Gastroesophageal sphincter (tissue), 4 donors: Measurements from ENCODE around the gene PRR12. TPM values are rescaled to one million over a fixed set of nuclear protein-coding genes. Genes with fewer than 3 reads are reported as not detected.

Experiments used
- ATAC-seq: fragments of 150-250 bp; one replicate; pipeline ENCODE4 v1.9.1; 2016; ENCODE audit warnings: mild to moderate bottlenecking, moderate library complexity
- H3K27ac ChIP-seq, 4 donors: fragments of 200-600 bp; sonication (generic) in 3 of 4; 1 replicate in 3 of 4; 2 replicates in 1 of 4; pipeline ENCODE4 v1.5.1; 2016 to 2019
- H3K27me3 ChIP-seq: fragments of 200-600 bp; sonication (generic); one replicate; pipeline ENCODE4 v1.5.1; 2019
- H3K36me3 ChIP-seq, 2 donors: fragments of 200-600 bp; sonication (generic); one replicate each; pipeline ENCODE4 v1.5.1; 2019; ENCODE audit warnings: control low read depth in 1 of 2
- H3K4me1 ChIP-seq, 3 donors: fragments of 200-600 bp; sonication (generic); 1 replicate in 2 of 3; 2 replicates in 1 of 3; pipeline ENCODE4 v1.5.1; 2016 to 2019; ENCODE audit warnings: control low read depth in 2 of 3
- H3K4me3 ChIP-seq, 2 donors: fragments of 200-600 bp; sonication (generic); one replicate each; pipeline ENCODE4 v1.5.1; 2019; ENCODE audit warnings: mild to moderate bottlenecking in 1 of 2, moderate library complexity in 1 of 2
- H3K9me3 ChIP-seq, 3 donors: fragments of 200-600 bp; sonication (generic); one replicate each; pipeline ENCODE4 v1.5.1; 2017 to 2019; ENCODE audit warnings: control low read depth in 2 of 3
- EP300 ChIP-seq: sonication (generic); formaldehyde crosslinking; IDR thresholded peaks from one replicate; pipeline ENCODE4 v1.6.1; 2017; ENCODE audit warnings: antibody characterized with exemption, mild to moderate bottlenecking
- POLR2A ChIP-seq, 2 donors: fragments of 450-650 bp; IDR thresholded peaks; one replicate each; pipeline ENCODE4 v1.6.1; 2017; ENCODE audit warnings: antibody characterized with exemption in 2 of 2, mild to moderate bottlenecking in 2 of 2, moderate library complexity in 1 of 2
- POLR2AphosphoS5 ChIP-seq: sonication (generic); formaldehyde crosslinking; IDR thresholded peaks from one replicate; pipeline ENCODE4 v1.6.1; 2017; ENCODE audit warnings: antibody characterized with exemption
- WGBS, 2 donors: methylation state at CpG; one replicate each; pipeline ENCODE4 v1.1.5; 2018; ENCODE audit warnings: low coverage in 1 of 2; 5-methylcytosine and 5-hydroxymethylcytosine counted together
- total RNA-seq, 4 donors: library from RNA; depleted of rRNA; stranded (reverse); fragments of >200 nt; gene quantifications; one replicate each; pipeline ENCODE4 v1.1.0, GENCODE V29; 2016
- TF ChIP-seq, protein P1 (sequence below), 4 experiments: fragments of 200-600 bp in 2 of 4; fragments of 450-650 bp in 2 of 4; sonication (generic) in 1 of 4; IDR thresholded peaks; one replicate each; pipeline ENCODE4 v1.5.1; 2017 to 2019; ENCODE audit warnings: antibody characterized with exemption in 4 of 4, mild to moderate bottlenecking in 2 of 4, moderate library complexity in 2 of 4

PRR12 gene
- total RNA-seq, 4 donors from 2014 or later: 9.3 to 24.1 (median 14.8) TPM

DNA sequence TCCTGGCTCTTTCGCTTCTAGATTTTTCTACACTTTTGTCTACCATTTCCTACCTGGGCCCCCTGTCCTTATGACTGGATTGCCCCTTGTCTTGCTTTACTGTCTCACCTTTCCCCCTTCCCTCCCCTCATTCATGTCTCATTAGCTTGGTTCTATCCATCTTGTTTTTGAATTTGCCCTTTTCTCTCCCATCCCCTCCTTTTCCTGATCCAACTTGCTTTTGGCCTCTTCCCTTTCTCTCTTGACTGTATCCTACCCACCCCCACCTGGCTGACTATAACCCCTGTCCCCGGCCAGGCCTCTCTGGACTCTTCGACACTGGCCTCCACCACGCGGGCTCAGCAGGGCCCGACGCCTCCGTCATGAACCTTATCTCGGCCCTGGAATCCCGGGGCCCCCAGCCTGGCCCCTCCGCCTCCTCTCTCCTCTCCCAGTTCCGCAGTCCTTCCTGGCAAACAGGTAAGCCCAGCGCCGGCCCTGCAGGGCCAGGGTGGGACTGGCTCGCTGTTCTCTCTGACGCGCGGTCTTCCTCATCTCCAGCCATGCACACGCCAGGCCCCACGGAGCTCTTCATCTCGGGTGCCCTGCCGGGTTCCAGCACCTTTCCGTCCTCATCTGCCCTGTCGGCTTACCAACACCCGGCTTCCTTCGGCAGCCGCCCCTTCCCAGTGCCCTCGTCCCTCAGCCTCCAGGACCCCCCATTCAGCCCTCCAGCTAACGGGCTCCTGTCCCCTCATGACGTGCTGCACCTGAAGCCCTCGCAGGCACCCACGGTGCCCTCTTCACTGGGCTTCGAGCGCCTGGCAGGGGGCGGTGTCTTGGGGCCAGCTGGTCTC, 3.4 kb downstream of the PRR12 start:
- Histone ChIP-seq H3K36me3 (peaks cover 0 to 55% of the 10 kb centered on the region in 2 donors), H3K4me3 (no peak overlapping the region), H3K9me3 (no peaks in the 10 kb centered on the region), H3K27me3 (no peaks in the 10 kb centered on the region), H3K27ac (peak overlapping the region; percentile 78 to 98 (median 94)), H3K4me1 (peaks cover 0 to 53% (median 12%) of the 10 kb centered on the region in 3 donors)
- 84 to 90% methylated on average over 1 to 7 of the region's 35 CpGs for WGBS, 2 donors
- TF ChIP-seq EP300 (no peak), POLR2A (IDR thresholded peaks at IDR 0.05) (no peak), POLR2AphosphoS5 (no peak)
- TF ChIP-seq, protein P1, sequence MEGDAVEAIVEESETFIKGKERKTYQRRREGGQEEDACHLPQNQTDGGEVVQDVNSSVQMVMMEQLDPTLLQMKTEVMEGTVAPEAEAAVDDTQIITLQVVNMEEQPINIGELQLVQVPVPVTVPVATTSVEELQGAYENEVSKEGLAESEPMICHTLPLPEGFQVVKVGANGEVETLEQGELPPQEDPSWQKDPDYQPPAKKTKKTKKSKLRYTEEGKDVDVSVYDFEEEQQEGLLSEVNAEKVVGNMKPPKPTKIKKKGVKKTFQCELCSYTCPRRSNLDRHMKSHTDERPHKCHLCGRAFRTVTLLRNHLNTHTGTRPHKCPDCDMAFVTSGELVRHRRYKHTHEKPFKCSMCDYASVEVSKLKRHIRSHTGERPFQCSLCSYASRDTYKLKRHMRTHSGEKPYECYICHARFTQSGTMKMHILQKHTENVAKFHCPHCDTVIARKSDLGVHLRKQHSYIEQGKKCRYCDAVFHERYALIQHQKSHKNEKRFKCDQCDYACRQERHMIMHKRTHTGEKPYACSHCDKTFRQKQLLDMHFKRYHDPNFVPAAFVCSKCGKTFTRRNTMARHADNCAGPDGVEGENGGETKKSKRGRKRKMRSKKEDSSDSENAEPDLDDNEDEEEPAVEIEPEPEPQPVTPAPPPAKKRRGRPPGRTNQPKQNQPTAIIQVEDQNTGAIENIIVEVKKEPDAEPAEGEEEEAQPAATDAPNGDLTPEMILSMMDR (IDR thresholded peaks at IDR 0.05): no peak
- no peak for ATAC-seq

DNA sequence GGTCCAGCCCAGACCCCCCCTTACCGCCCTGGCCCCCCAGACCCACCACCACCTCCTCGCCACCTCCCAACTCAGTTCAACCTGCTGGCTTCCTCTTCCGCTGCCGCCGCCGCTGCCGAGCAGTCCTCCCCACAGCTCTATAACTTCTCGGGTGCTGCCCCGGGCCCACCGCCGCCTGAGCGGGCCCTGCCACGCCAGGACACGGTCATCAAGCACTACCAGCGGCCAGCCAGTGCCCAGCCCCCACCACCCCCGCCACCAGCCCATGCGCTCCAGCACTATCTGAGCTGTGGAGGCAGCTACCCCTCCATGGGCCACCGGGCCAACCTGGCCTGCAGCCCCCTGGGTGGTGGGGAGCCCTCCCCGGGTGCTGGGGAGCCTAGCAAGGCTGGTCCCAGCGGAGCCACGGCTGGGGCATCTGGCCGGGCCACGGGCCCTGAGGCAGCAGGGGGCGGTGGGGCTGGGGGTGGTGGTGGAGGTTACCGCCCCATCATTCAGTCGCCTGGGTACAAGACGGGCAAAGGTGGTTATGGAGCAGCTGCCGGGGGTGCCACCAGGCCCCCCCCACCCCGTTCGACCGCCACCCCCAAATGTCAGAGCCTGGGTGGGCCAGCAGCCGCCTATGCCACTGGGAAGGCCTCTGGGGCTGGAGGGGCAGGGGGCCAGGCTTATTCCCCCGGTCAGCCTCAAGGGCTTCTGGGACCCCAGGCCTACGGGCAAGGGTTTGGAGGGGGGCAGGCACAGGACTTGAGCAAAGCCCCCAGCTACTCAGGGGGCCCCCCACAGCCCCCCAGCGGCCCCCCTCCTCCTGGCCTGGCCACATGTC, 4.2 kb downstream of the PRR12 start:
- H3K27ac ChIP-seq: peak overlapping the region in 3 of 4 donors; percentile 92 to 98 (median 95)
- H3K9me3 ChIP-seq: no peaks in the 10 kb centered on the region

DNA sequence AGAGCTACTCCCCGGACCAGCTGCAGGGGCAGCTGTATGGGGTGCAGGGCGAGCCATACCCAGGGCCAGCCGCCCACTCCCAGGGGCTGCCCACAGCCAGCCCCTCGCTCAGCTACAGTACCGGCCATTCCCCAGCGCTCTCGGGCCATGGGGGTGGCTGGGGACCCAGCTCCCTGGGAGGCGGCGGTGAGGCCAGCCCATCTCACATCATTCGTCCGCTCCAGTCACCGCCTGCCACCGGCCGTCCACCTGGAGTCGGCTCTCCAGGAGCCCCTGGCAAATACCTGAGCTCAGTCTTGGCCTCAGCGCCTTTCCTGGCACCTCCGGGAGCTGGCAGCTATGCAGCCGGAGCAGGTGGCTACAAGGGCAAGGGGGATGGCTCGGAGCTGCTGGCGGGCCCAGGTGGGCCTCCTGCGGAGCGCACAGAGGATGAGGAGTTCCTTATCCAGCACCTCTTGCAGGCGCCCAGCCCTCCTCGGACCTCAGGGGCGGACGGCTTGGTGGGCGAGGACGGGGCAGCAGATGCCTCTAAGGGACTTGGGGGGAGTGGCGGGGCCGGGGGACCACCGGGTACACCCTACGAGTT, 4.9 kb downstream of the PRR12 start:
- Histone ChIP-seq H3K4me3 (no peak overlapping the region), H3K9me3 (no peaks in the 10 kb centered on the region), H3K4me1 (peaks cover 0 to 40% (median 12%) of the 10 kb centered on the region in 3 donors), H3K27ac (peak overlapping the region in 2 of 4 donors; percentile 92 to 95), H3K36me3 (peaks cover 0 to 70% of the 10 kb centered on the region in 2 donors), H3K27me3 (no peaks in the 10 kb centered on the region)
- ATAC-seq: no peak
- no peak for TF ChIP-seq POLR2AphosphoS5
- TF ChIP-seq, protein P1 (IDR thresholded peaks at IDR 0.05): no peak
- no peak for TF ChIP-seq POLR2A (IDR thresholded peaks at IDR 0.05)
- TF ChIP-seq EP300: no peak
- WGBS, 2 donors: no CpG with 5 or more reads among the region's 32 CpGs

More for the DNA sequence above, 4.2 kb downstream of the PRR12 start:
- Histone ChIP-seq H3K27me3 (no peaks in the 10 kb centered on the region), H3K36me3 (peaks cover 0 to 63% of the 10 kb centered on the region in 2 donors), H3K4me3 (no peak overlapping the region), H3K4me1 (peaks cover 0 to 46% (median 12%) of the 10 kb centered on the region in 3 donors)
- TF ChIP-seq POLR2A (IDR thresholded peaks at IDR 0.05): no peak
- TF ChIP-seq POLR2AphosphoS5: no peak
- no peak for TF ChIP-seq EP300
- TF ChIP-seq, protein P1 (IDR thresholded peaks at IDR 0.05): no peak
- 100% methylated on average over 1 of the region's 35 CpGs; no CpG with 5 or more reads in 1 of the 2 donors for WGBS, 2 donors
- no peak for ATAC-seq

DNA sequence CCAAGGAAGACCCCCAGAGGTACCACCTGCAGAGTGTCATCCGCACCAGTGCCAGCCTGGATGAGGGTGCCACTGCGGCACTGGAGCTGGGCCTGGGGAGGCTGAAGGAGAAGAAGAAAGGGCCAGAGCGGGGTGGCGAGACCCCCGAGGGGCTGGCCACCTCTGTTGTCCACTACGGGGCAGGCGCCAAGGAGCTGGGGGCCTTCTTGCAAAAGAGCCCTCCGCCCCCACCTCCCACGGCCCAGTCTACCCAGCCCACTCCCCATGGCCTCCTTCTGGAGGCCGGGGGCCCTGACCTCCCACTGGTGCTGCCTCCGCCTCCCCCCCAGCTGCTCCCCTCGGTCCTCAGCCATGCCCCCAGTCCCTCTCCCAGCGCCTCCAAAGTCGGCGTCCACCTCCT, 5.4 kb downstream of the PRR12 start:
- Histone ChIP-seq H3K4me3 (no peak overlapping the region), H3K27ac (no peak overlapping the region), H3K36me3 (peaks cover 0 to 75% of the 10 kb centered on the region in 2 donors), H3K27me3 (no peaks in the 10 kb centered on the region), H3K4me1 (peaks cover 0 to 40% (median 12%) of the 10 kb centered on the region in 3 donors), H3K9me3 (no peaks in the 10 kb centered on the region)
- 78% methylated on average over 5 of the region's 15 CpGs; no CpG with 5 or more reads in 1 of the 2 donors for WGBS, 2 donors
- TF ChIP-seq EP300 (no peak), POLR2AphosphoS5 (no peak), POLR2A (IDR thresholded peaks at IDR 0.05) (no peak)
- TF ChIP-seq, protein P1 (IDR thresholded peaks at IDR 0.05): no peak
- ATAC-seq: no peak
